KMS-11 (cell line): ENCODE results near the gene RRAGD.

Experiments used
- H2AFZ ChIP-seq: fragments of 200-600 bp; sonication (generic); 2 replicates; pipeline ENCODE4 v1.6.1; 2016; ENCODE audit warnings: antibody characterized with exemption, mixed run types, low read depth
- H3K27ac ChIP-seq: fragments of 200-600 bp; sonication (generic); 2 replicates; pipeline ENCODE4 v1.6.1; 2016; ENCODE audit warnings: mild to moderate bottlenecking, mixed run types
- H3K27me3 ChIP-seq: fragments of 200-600 bp; sonication (generic); 2 replicates; pipeline ENCODE4 v1.6.1; 2017; ENCODE audit warnings: mild to moderate bottlenecking, low read depth, mixed run types, moderate library complexity; ENCODE audit not compliant: insufficient read depth
- H3K36me3 ChIP-seq: fragments of 200-600 bp; sonication (generic); 2 replicates; pipeline ENCODE4 v1.6.1; 2017; ENCODE audit warnings: mild to moderate bottlenecking, mixed run types; ENCODE audit not compliant: insufficient read depth
- H3K4me1 ChIP-seq: fragments of 200-600 bp; sonication (generic); 2 replicates; pipeline ENCODE4 v1.6.1; 2016; ENCODE audit warnings: mild to moderate bottlenecking, low read depth, mixed run types; ENCODE audit not compliant: poor library complexity, severe bottlenecking
- H3K4me2 ChIP-seq: fragments of 200-600 bp; sonication (generic); 2 replicates; pipeline ENCODE4 v1.7.0; 2016; ENCODE audit warnings: mild to moderate bottlenecking, mixed run types
- H3K4me3 ChIP-seq: fragments of 200-600 bp; sonication (generic); IDR thresholded peaks from 2 replicates; pipeline ENCODE4 v1.6.1; 2017; ENCODE audit warnings: low read depth, low read length, mixed read lengths; ENCODE audit not compliant: insufficient read depth
- H3K79me2 ChIP-seq: fragments of 200-600 bp; sonication (generic); 2 replicates; pipeline ENCODE4 v1.6.1; 2016; ENCODE audit warnings: low read depth, mixed run types; ENCODE audit not compliant: insufficient read depth
- H3K9ac ChIP-seq: fragments of 200-600 bp; sonication (generic); 2 replicates; pipeline ENCODE4 v1.6.1; 2016; ENCODE audit warnings: mild to moderate bottlenecking, mixed run types
- H4K20me1 ChIP-seq: fragments of 200-600 bp; sonication (generic); 2 replicates; pipeline ENCODE4 v1.6.1; 2016; ENCODE audit warnings: mild to moderate bottlenecking, mixed run types; ENCODE audit not compliant: insufficient read depth
- CTCF ChIP-seq: fragments of 200-600 bp; sonication (generic); conservative IDR thresholded peaks from 2 replicates; pipeline ENCODE4 v1.6.1; 2017; ENCODE audit warnings: low read depth, mild to moderate bottlenecking, antibody characterized with exemption, low read length, moderate library complexity, mixed read lengths

Gene RRAGD

GRCh38 chr6:89350281-89350966 lies 61.6 kb downstream of the RRAGD start:
- H3K4me2 ChIP-seq = peak overlapping the region; percentile 75
- H3K27me3 ChIP-seq = no peaks in the 10 kb centered on the region
- H3K79me2 ChIP-seq = peaks cover 94% of the 10 kb centered on the region
- no peak for TF ChIP-seq CTCF
- peaks cover 13% of the 10 kb centered on the region; the same call in 1 of the 2 replicates for H4K20me1 ChIP-seq
- H3K36me3 ChIP-seq = no peaks in the 10 kb centered on the region; the same call in 1 of the 2 replicates
- H3K4me1 ChIP-seq = peaks cover 72% of the 10 kb centered on the region
- H3K9ac ChIP-seq = peak overlapping the region; percentile 97
- no peak overlapping the region for H3K4me3 ChIP-seq
- H3K27ac ChIP-seq = peak overlapping the region; percentile 87
- no peak overlapping the region for H2AFZ ChIP-seq

GRCh38 chr6:89348372-89348771 lies 63.7 kb downstream of the RRAGD start:
- no peak overlapping the region; the same call in 1 of the 2 replicates for H3K27ac ChIP-seq
- no peak overlapping the region for H2AFZ ChIP-seq
- H3K9ac ChIP-seq = no peak overlapping the region; the same call in 1 of the 2 replicates
- no peaks in the 10 kb centered on the region; the same call in 1 of the 2 replicates for H3K36me3 ChIP-seq
- H3K4me3 ChIP-seq = no peak overlapping the region
- peaks cover 16% of the 10 kb centered on the region; the same call in 1 of the 2 replicates for H4K20me1 ChIP-seq
- H3K4me1 ChIP-seq = peaks cover 72% of the 10 kb centered on the region
- H3K79me2 ChIP-seq = peaks cover 98% of the 10 kb centered on the region
- TF ChIP-seq CTCF = no peak
- peak overlapping the region; percentile 75 for H3K4me2 ChIP-seq
- no peaks in the 10 kb centered on the region for H3K27me3 ChIP-seq

- H4K20me1 ChIP-seq = peaks cover 16% of the 10 kb centered on the region; the same call in 1 of the 2 replicates
- peak overlapping the region; percentile 16; the same call in 1 of the 2 replicates for H3K27ac ChIP-seq
- H2AFZ ChIP-seq = no peak overlapping the region
- peaks cover 73% of the 10 kb centered on the region for H3K4me1 ChIP-seq
- H3K79me2 ChIP-seq = peaks cover 98% of the 10 kb centered on the region
- no peaks in the 10 kb centered on the region for H3K27me3 ChIP-seq
- no peak overlapping the region for H3K4me3 ChIP-seq
- no peak overlapping the region; the same call in 1 of the 2 replicates for H3K9ac ChIP-seq
- peak overlapping the region; percentile 75; the same call in 1 of the 2 replicates for H3K4me2 ChIP-seq
- no peaks in the 10 kb centered on the region; the same call in 1 of the 2 replicates for H3K36me3 ChIP-seq
- TF ChIP-seq CTCF = no peak
Observed at GRCh38 chr6:89347825-89348224, 64.2 kb downstream of the RRAGD start.

- Histone ChIP-seq H3K4me1 (peaks cover 82% of the 10 kb centered on the region), H3K4me2 (peak overlapping the region; percentile 33), H3K79me2 (peaks cover 97% of the 10 kb centered on the region), H3K9ac (no peak overlapping the region), H3K27me3 (no peaks in the 10 kb centered on the region), H4K20me1 (peaks cover 16% of the 10 kb centered on the region; the same call in 1 of the 2 replicates), H3K27ac (no peak overlapping the region; the same call in 1 of the 2 replicates), H3K36me3 (peaks cover 5% of the 10 kb centered on the region; the same call in 1 of the 2 replicates), H2AFZ (no peak overlapping the region), H3K4me3 (no peak overlapping the region)
- TF ChIP-seq CTCF = no peak
Observed at GRCh38 chr6:89346433-89346832, 65.6 kb downstream of the RRAGD start.
